Epithelial cell of proximal tubule (primary cell): ENCODE measurements around the gene SUGP1. TPM values are rescaled to one million over a fixed set of nuclear protein-coding genes. Genes with fewer than 3 reads are reported as not detected.
A peak's percentile ranks its signal among the peaks of the same experiment; 100 is the strongest.

Experiments used
- DNase-seq: peaks from one replicate; pipeline ENCODE4 v3.0.0-alpha.2; 2011; ENCODE audit warnings: low read depth
- H3K4me3 ChIP-seq: 2 replicates; pipeline ENCODE4 v1.5.1; 2011; ENCODE audit warnings: low read depth, mild to moderate bottlenecking, low read length
- CTCF ChIP-seq: conservative IDR thresholded peaks from 2 replicates; pipeline ENCODE4 v1.5.1; 2012; ENCODE audit warnings: low read depth, mild to moderate bottlenecking, low read length
- total RNA-seq: library from RNA; depleted of rRNA; stranded (reverse); fragments of >200 nt; gene quantifications from 2 replicates; pipeline ENCODE4 v1.2.3, GENCODE V29; 2015

The SUGP1 gene
- total RNA-seq, 1 donor from 2014 or later: 32.2 TPM

- H3K4me3 ChIP-seq: no peak overlapping the region
- no peak for TF ChIP-seq CTCF
- DNase-seq: no peak
Observed at GRCh38 chr19:19334989-19335344, 14.7 kb upstream of the SUGP1 start.

- TF ChIP-seq CTCF: no peak
- no peak for DNase-seq
- no peak overlapping the region for H3K4me3 ChIP-seq
Observed at GRCh38 chr19:19334063-19334988, 14.0 kb upstream of the SUGP1 start.

GRCh38 chr19:19329126-19329525 lies 8.8 kb upstream of the SUGP1 start:
- no peak for DNase-seq
- no peak overlapping the region for H3K4me3 ChIP-seq
- no peak for TF ChIP-seq CTCF

DNA sequence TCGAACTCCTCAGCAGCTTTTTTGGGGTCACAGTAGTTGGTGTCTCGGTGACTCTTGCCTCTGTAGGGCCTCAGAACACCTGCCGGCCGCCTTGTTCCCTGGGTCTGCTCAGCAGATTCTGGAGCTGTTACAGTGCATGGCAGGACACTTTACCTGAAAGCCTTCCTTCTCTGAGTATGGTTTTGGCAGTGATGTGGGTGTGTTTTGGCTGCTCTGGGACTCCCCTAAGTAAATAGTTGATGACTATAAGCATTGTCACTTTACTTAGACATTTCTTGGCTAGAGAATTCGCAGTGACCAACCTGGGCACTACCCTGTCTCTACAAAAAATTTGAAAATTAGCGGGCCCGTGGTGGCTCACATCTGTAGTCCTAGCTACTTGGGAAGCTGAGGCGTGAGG lies 7.4 kb upstream of the SUGP1 start:
- H3K4me3 ChIP-seq: no peak overlapping the region
- DNase-seq: no peak
- no peak for TF ChIP-seq CTCF

DNA sequence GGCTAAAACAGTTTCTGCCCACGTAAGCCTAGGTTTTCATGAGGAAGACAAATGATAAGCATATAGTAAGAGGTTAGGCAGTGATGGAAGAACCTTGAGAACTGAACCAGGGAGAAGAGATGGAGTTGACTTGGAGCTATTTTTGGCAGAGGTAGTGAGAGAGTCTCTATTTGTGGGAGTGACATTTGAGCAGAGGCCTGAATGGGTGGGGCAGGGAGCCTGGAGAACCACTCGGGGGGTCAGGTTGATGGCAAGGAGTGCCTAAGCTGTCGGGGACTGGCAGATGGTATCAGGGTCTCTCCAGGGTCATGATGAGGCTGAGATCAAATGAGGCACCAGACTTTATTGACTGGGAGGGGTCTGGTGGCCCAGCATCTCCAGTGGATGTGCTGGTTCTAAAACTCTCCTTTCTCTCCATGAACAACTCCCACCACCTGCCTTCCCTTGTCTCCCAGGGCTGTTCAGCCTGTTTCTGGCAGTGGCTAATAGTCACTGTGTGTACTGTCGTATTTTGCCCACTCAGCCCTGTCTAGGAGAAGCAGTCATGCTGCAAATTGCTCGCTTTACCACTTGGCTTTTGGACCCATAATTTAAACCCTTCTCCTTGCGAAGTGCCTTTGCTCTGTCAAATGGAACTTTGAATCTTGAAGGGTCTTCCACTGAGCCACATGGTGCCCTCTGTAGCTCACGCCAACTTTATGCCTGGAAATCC lies 3.9 kb upstream of the SUGP1 start:
- no peak overlapping the region for H3K4me3 ChIP-seq
- DNase-seq: no peak
- no peak for TF ChIP-seq CTCF

GRCh38 chr19:19321141-19321577 lies 850 bp upstream of the SUGP1 start:
- TF ChIP-seq CTCF: no peak
- DNase-seq: no peak

More at GRCh38 chr19:19321141-19321577, 850 bp upstream of the SUGP1 start:
- peak overlapping the region; percentile 93 for H3K4me3 ChIP-seq
